Activated naive CD8-positive, alpha-beta T cell (primary cell): ENCODE results near the gene USH2A.

Experiments
- H3K27ac Mint-ChIP-seq: one replicate; pipeline ENCODE4 v1.8.0; 2021; ENCODE audit warnings: mixed read lengths
- H3K27me3 Mint-ChIP-seq: one replicate; pipeline ENCODE4 v1.8.0; 2021; ENCODE audit warnings: mixed read lengths
- H3K36me3 Mint-ChIP-seq: one replicate; pipeline ENCODE4 v1.8.0; 2021; ENCODE audit warnings: mixed read lengths
- H3K4me1 Mint-ChIP-seq: one replicate; pipeline ENCODE4 v1.8.0; 2021; ENCODE audit warnings: low read depth, mixed read lengths
- H3K4me3 Mint-ChIP-seq: one replicate; pipeline ENCODE4 v1.8.0; 2021; ENCODE audit warnings: mild to moderate bottlenecking, mixed read lengths
- H3K9me3 Mint-ChIP-seq: one replicate; pipeline ENCODE4 v1.8.0; 2021; ENCODE audit warnings: low read depth, mixed read lengths

The USH2A gene

GRCh38 chr1:216215169-216215568 is 208.1 kb downstream of the USH2A start:
- no peaks in the 10 kb centered on the region for H3K4me1 Mint-ChIP-seq
- no peak overlapping the region for H3K4me3 Mint-ChIP-seq
- H3K9me3 Mint-ChIP-seq: peaks cover 4% of the 10 kb centered on the region
- H3K27ac Mint-ChIP-seq: no peak overlapping the region
- H3K36me3 Mint-ChIP-seq: no peaks in the 10 kb centered on the region
- no peaks in the 10 kb centered on the region for H3K27me3 Mint-ChIP-seq

GRCh38 chr1:216212826-216213225 is 210.4 kb downstream of the USH2A start:
- no peaks in the 10 kb centered on the region for H3K4me1 Mint-ChIP-seq
- H3K9me3 Mint-ChIP-seq: peaks cover 4% of the 10 kb centered on the region
- H3K4me3 Mint-ChIP-seq: no peak overlapping the region
- no peaks in the 10 kb centered on the region for H3K36me3 Mint-ChIP-seq
- no peak overlapping the region for H3K27ac Mint-ChIP-seq
- no peaks in the 10 kb centered on the region for H3K27me3 Mint-ChIP-seq

- H3K4me1 Mint-ChIP-seq: no peaks in the 10 kb centered on the region
- no peaks in the 10 kb centered on the region for H3K27me3 Mint-ChIP-seq
- peaks cover 4% of the 10 kb centered on the region for H3K9me3 Mint-ChIP-seq
- H3K36me3 Mint-ChIP-seq: no peaks in the 10 kb centered on the region
- H3K4me3 Mint-ChIP-seq: no peak overlapping the region
- no peak overlapping the region for H3K27ac Mint-ChIP-seq
Observed at GRCh38 chr1:216210081-216210480, 213.2 kb downstream of the USH2A start.

GRCh38 chr1:216209125-216209524 is 214.1 kb downstream of the USH2A start:
- H3K9me3 Mint-ChIP-seq: peaks cover 4% of the 10 kb centered on the region
- H3K27me3 Mint-ChIP-seq: no peaks in the 10 kb centered on the region
- H3K27ac Mint-ChIP-seq: no peak overlapping the region
- no peaks in the 10 kb centered on the region for H3K36me3 Mint-ChIP-seq
- no peak overlapping the region for H3K4me3 Mint-ChIP-seq
- no peaks in the 10 kb centered on the region for H3K4me1 Mint-ChIP-seq

GRCh38 chr1:216207154-216207553 is 216.1 kb downstream of the USH2A start:
- H3K27me3 Mint-ChIP-seq: no peaks in the 10 kb centered on the region
- no peaks in the 10 kb centered on the region for H3K9me3 Mint-ChIP-seq
- H3K4me1 Mint-ChIP-seq: no peaks in the 10 kb centered on the region
- H3K36me3 Mint-ChIP-seq: no peaks in the 10 kb centered on the region
- H3K27ac Mint-ChIP-seq: no peak overlapping the region
- no peak overlapping the region for H3K4me3 Mint-ChIP-seq

GRCh38 chr1:216205176-216205575 is 218.1 kb downstream of the USH2A start:
- no peak overlapping the region for H3K4me3 Mint-ChIP-seq
- H3K27me3 Mint-ChIP-seq: no peaks in the 10 kb centered on the region
- no peaks in the 10 kb centered on the region for H3K36me3 Mint-ChIP-seq
- no peak overlapping the region for H3K27ac Mint-ChIP-seq
- no peaks in the 10 kb centered on the region for H3K9me3 Mint-ChIP-seq
- H3K4me1 Mint-ChIP-seq: no peaks in the 10 kb centered on the region

GRCh38 chr1:216201946-216202345 is 221.3 kb downstream of the USH2A start:
- H3K27ac Mint-ChIP-seq: no peak overlapping the region
- no peaks in the 10 kb centered on the region for H3K27me3 Mint-ChIP-seq
- H3K36me3 Mint-ChIP-seq: no peaks in the 10 kb centered on the region
- H3K9me3 Mint-ChIP-seq: no peaks in the 10 kb centered on the region
- H3K4me3 Mint-ChIP-seq: no peak overlapping the region
- H3K4me1 Mint-ChIP-seq: no peaks in the 10 kb centered on the region

- Mint-ChIP-seq H3K4me3 (no peak overlapping the region), H3K27ac (no peak overlapping the region), H3K9me3 (no peaks in the 10 kb centered on the region), H3K36me3 (no peaks in the 10 kb centered on the region), H3K4me1 (no peaks in the 10 kb centered on the region), H3K27me3 (no peaks in the 10 kb centered on the region)
Observed at GRCh38 chr1:216200941-216201340, 222.3 kb downstream of the USH2A start.

GRCh38 chr1:216194721-216195120 is 228.5 kb downstream of the USH2A start:
- Mint-ChIP-seq H3K27ac (no peak overlapping the region), H3K36me3 (no peaks in the 10 kb centered on the region), H3K4me3 (no peak overlapping the region), H3K9me3 (peaks cover 12% of the 10 kb centered on the region), H3K4me1 (no peaks in the 10 kb centered on the region), H3K27me3 (no peaks in the 10 kb centered on the region)

- Mint-ChIP-seq H3K9me3 (peaks cover 12% of the 10 kb centered on the region), H3K27ac (no peak overlapping the region), H3K27me3 (no peaks in the 10 kb centered on the region), H3K36me3 (no peaks in the 10 kb centered on the region), H3K4me1 (no peaks in the 10 kb centered on the region), H3K4me3 (no peak overlapping the region)
Observed at GRCh38 chr1:216193839-216194443, 229.3 kb downstream of the USH2A start.

- Mint-ChIP-seq H3K36me3 (no peaks in the 10 kb centered on the region), H3K9me3 (peaks cover 23% of the 10 kb centered on the region), H3K4me1 (no peaks in the 10 kb centered on the region), H3K4me3 (no peak overlapping the region), H3K27ac (no peak overlapping the region), H3K27me3 (no peaks in the 10 kb centered on the region)
Observed at GRCh38 chr1:216190438-216190837, 232.8 kb downstream of the USH2A start.

GRCh38 chr1:216186816-216187215 is 236.4 kb downstream of the USH2A start:
- Mint-ChIP-seq H3K4me3 (no peak overlapping the region), H3K27me3 (no peaks in the 10 kb centered on the region), H3K4me1 (no peaks in the 10 kb centered on the region), H3K9me3 (peaks cover 16% of the 10 kb centered on the region), H3K27ac (no peak overlapping the region), H3K36me3 (no peaks in the 10 kb centered on the region)

GRCh38 chr1:216186141-216186540 is 237.1 kb downstream of the USH2A start:
- H3K27me3 Mint-ChIP-seq: no peaks in the 10 kb centered on the region
- H3K4me1 Mint-ChIP-seq: no peaks in the 10 kb centered on the region
- H3K4me3 Mint-ChIP-seq: no peak overlapping the region
- no peaks in the 10 kb centered on the region for H3K36me3 Mint-ChIP-seq
- H3K9me3 Mint-ChIP-seq: peaks cover 16% of the 10 kb centered on the region
- no peak overlapping the region for H3K27ac Mint-ChIP-seq

- Mint-ChIP-seq H3K9me3 (peaks cover 11% of the 10 kb centered on the region), H3K4me3 (no peak overlapping the region), H3K27me3 (no peaks in the 10 kb centered on the region), H3K27ac (no peak overlapping the region), H3K4me1 (no peaks in the 10 kb centered on the region), H3K36me3 (no peaks in the 10 kb centered on the region)
Observed at GRCh38 chr1:216184126-216184680, 239.0 kb downstream of the USH2A start.

- Mint-ChIP-seq H3K27ac (no peak overlapping the region), H3K36me3 (no peaks in the 10 kb centered on the region), H3K4me3 (no peak overlapping the region), H3K4me1 (no peaks in the 10 kb centered on the region), H3K27me3 (no peaks in the 10 kb centered on the region), H3K9me3 (peaks cover 11% of the 10 kb centered on the region)
Observed at GRCh38 chr1:216183454-216183853, 239.8 kb downstream of the USH2A start.

GRCh38 chr1:216183007-216183406 is 240.2 kb downstream of the USH2A start:
- Mint-ChIP-seq H3K27ac (no peak overlapping the region), H3K9me3 (peaks cover 9% of the 10 kb centered on the region), H3K27me3 (no peaks in the 10 kb centered on the region), H3K4me3 (no peak overlapping the region), H3K36me3 (no peaks in the 10 kb centered on the region), H3K4me1 (no peaks in the 10 kb centered on the region)
